Measurements from ENCODE around the gene TNFSF11.

DNA sequence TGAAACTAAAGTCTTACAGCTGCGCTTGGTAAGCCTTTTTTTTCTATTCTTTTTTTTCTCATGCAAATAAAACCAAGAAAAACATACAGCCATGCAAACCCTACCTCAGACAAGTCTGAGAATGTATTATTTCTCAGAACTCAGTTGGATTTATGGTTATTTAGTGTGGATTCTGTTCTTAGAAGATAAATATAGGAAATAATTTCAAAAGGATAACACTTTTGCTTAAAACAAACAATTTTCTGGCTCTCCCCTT, 40.7 kb upstream of the TNFSF11 start:
- TF ChIP-seq, protein P1, sequence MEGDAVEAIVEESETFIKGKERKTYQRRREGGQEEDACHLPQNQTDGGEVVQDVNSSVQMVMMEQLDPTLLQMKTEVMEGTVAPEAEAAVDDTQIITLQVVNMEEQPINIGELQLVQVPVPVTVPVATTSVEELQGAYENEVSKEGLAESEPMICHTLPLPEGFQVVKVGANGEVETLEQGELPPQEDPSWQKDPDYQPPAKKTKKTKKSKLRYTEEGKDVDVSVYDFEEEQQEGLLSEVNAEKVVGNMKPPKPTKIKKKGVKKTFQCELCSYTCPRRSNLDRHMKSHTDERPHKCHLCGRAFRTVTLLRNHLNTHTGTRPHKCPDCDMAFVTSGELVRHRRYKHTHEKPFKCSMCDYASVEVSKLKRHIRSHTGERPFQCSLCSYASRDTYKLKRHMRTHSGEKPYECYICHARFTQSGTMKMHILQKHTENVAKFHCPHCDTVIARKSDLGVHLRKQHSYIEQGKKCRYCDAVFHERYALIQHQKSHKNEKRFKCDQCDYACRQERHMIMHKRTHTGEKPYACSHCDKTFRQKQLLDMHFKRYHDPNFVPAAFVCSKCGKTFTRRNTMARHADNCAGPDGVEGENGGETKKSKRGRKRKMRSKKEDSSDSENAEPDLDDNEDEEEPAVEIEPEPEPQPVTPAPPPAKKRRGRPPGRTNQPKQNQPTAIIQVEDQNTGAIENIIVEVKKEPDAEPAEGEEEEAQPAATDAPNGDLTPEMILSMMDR (conservative IDR thresholded peaks at IDR 0.05), result no peak
- no peak for TF ChIP-seq ZFX (IDR thresholded peaks at IDR 0.05)

All from C4-2B (cell line).